Measurements from ENCODE around the gene MCM3AP.
"Not testable (repeated sequence)": the region's sequence is repeated elsewhere in the genome, so short reads cannot be mapped to it uniquely, and the experiment has no call there.

Gene MCM3AP

GRCh38 chr21:46310260-46310659, 24.8 kb upstream of the MCM3AP start:
- DNase-seq = not testable (repeated sequence)

- DNase-seq = no peak
These were observed 23.0 kb upstream of the MCM3AP start for GRCh38 chr21:46308431-46308830.

- DNase-seq = no peak
These were observed 22.2 kb upstream of the MCM3AP start for GRCh38 chr21:46307625-46308024.

- no peak for DNase-seq
These were observed 19.5 kb upstream of the MCM3AP start for GRCh38 chr21:46304955-46305354.

GRCh38 chr21:46304437-46304836, 19.0 kb upstream of the MCM3AP start:
- no peak for DNase-seq

- DNase-seq = no peak
These were observed 16.3 kb upstream of the MCM3AP start for GRCh38 chr21:46301759-46302158.

GRCh38 chr21:46299167-46299566, 13.8 kb upstream of the MCM3AP start:
- no peak for DNase-seq

GRCh38 chr21:46297338-46298271, 12.2 kb upstream of the MCM3AP start:
- DNase-seq = no peak

- no peak for DNase-seq
These were observed 10.8 kb upstream of the MCM3AP start for GRCh38 chr21:46295996-46296752.

GRCh38 chr21:46295177-46295770, 9.9 kb upstream of the MCM3AP start:
- DNase-seq = no peak

- no peak for DNase-seq
These were observed 9.3 kb upstream of the MCM3AP start for GRCh38 chr21:46294647-46295176.

GRCh38 chr21:46291561-46291960, 6.2 kb upstream of the MCM3AP start:
- DNase-seq = no peak

GRCh38 chr21:46289655-46290179, 4.3 kb upstream of the MCM3AP start:
- DNase-seq = no peak

- no peak for DNase-seq
These were observed 2.1 kb upstream of the MCM3AP start for GRCh38 chr21:46287541-46287940.

- DNase-seq = no peak
These were observed 1.2 kb upstream of the MCM3AP start for GRCh38 chr21:46286648-46287002.

- DNase-seq = peak; percentile 87
These were observed 593 bp upstream of the MCM3AP start, which contains the start of gene YBEY for GRCh38 chr21:46285761-46286647. TSS of gene YBEY (plus strand) at chr21:46286342. CDS start at chr21:46286914, 572 bp downstream.

- DNase-seq = no peak
These were observed 678 bp downstream of the MCM3AP start for GRCh38 chr21:46284733-46285132.

GRCh38 chr21:46284077-46284644, 1.2 kb downstream of the MCM3AP start:
- DNase-seq = no peak

GRCh38 chr21:46274797-46275390, 10.5 kb downstream of the MCM3AP start:
- no peak for DNase-seq

- DNase-seq = no peak
These were observed 12.1 kb downstream of the MCM3AP start for GRCh38 chr21:46273341-46273740.

GRCh38 chr21:46269466-46269865, 15.9 kb downstream of the MCM3AP start:
- no peak for DNase-seq
